Activated CD4-positive, alpha-beta T cell treated with anti-CD3 and anti-CD28 coated beads, Interleukin-2, Interleukin-4, amounts not matched to agents 100 ng/mL and 50 ng/mL, durations not matched to agents 16 hours and 8 hours (primary cell): ENCODE measurements around the gene SCN2B.

ENCODE experiments used
- DNase-seq: peaks from one replicate; pipeline ENCODE4 v3.0.0-alpha.2; 2020; ENCODE audit warnings: low spot score

Gene SCN2B, protein sequence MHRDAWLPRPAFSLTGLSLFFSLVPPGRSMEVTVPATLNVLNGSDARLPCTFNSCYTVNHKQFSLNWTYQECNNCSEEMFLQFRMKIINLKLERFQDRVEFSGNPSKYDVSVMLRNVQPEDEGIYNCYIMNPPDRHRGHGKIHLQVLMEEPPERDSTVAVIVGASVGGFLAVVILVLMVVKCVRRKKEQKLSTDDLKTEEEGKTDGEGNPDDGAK

DNA sequence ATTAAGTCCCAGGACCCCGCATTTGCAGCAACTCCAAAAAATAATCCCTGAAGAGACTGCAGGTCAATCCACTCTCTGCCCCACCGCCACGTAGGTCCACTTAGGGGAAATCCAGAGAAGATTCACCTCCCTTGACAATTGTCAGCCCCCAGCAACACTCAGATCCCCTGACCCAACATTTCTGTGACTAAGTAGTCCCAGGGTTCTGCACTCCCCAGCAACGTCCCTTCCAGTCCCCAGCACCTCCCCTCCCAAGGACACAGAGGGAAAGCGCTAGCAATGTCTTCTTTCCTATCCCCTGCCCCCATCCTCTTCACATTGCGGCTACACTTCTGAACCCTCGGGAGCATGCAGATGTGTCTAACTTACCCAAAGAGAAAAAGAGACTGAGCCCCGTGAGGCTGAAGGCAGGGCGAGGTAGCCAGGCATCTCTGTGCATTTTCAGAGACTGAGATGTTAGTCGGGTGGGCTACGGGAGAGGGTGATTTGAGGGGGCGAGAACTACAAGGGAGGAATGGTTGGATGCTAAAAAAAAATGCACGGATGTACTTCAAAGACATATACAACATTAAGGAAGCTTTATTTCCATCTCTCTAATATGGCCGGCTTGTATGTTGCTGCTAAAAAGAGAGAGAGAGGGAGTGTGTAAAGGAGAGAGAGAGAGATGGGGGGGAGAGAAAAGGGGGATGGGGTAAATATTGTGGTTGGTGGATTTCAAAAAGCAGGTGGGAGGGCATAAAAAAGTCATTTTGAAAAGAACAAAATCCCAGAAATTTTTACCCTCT, at the start of gene SCN2B:
Gene SCN2B (minus strand): TSS at position 647 of the 785 bp plus-strand sequence. CDS start 208 bp downstream, at position 439.
- DNase-seq: no peak

DNA sequence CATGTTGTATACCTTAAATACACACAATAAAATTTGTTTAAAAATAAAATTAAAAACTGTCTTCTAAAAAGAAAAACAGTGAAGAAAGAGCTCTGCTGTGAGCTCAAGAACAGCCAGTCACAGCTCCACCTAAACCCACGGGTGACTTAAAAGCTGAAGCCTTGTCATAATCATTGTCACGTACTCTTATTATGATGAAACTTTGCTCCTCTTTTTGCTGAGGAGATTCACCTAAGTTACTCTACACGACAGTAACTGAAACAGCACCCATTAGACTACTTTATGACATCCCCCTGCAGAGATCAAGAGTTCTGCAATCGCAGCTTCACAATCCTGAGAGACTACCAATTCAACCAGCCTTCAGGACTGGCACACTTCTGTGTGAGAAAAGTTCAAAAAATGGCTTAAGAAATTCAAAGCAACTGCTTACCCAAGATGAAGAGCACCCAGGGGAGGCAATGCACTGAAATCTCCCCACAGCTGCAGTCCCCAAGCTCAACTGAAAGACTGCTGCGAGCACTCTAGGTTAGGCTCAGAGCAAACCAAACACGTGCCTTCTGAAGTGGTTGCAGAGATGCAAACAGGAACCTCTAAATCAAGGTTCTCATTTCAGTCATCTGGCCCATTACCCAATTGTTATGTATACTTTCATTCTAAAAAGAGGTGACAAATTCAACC, 48.2 kb upstream of the SCN2B start, which contains the start of gene JAML:
Gene JAML (minus strand): TSS at position 501 of the 678 bp plus-strand sequence. CDS start 10,145 bp downstream, outside the sequence.
- peak; percentile 88 for DNase-seq

DNA sequence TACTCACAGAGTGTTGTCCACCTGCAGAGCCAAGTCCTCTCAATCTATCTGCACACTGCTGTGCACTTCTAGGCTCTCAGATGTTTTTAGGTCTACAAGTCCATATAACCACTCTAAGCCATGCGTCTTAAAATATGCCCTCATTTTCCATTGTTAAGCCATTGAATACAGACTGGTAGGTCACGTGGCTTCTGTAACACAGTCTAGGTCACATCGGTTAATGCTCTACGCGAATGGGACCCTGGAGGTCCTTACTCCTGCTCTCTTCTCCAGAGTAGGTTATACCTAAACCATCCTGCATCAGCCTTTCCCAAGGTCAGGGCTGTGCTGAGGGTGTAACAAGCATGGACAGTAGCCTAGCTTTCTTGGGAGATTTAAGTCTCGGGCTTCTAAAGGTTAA, 47.6 kb upstream of the SCN2B start:
- DNase-seq: peak; percentile 65

DNA sequence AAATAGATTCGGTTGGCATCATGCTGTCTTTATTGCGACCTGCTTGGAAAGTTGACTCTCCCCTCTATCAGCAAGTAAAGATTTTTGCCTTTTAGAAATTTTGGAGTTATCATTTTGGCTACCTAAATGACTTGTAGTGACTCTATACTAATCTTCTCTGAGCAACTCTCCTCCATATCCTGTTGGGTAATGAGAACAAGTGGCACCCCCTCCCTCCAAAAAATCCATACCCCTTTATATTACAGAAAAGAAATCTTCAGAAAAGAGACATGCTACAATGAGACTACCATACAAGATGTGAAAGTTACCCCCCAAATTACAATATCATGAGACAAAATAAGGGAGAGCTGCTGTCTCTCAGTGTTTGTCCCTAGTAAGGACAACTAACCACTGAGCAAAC, 47.1 kb upstream of the SCN2B start:
- DNase-seq: peak; percentile 54

DNA sequence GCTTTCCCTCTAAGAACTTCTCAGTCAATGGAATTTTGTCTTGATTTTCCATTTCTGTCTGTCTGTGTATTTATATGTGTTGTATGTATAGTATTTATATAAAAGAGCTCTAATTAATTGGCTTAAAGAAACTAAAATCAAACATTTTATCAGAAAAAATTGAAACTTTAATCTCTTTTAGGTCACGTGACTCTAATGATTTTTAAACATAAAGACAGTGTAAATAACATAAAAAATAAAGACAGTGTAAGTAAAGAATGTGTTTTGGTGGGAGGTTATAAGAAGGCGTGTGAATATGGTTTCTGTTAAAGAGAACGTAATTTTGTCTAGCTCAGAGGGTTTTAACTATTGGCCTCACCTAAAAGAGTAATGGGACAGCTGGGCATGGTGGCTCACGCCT, 46.0 kb upstream of the SCN2B start:
- DNase-seq: no peak

DNA sequence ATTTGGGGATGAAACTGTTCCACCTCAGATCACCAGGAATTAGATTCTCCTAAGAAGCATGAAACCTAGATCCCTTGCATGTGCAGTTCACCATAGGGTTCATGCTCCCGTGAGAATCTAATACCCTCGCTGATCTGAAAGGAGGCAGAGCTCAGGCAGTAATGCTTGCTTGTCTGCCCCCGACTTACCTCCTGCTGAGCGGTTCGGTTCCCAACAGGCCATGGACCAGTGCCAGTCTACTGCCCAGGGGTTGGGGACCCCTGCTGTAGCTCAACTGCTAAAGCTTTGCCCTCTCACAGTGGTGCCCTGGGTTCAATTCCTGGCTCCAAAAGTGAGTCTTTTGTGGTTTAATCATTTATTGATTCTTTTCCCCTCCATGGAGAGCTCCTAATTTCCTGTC, 45.0 kb upstream of the SCN2B start:
- DNase-seq: no peak

DNA sequence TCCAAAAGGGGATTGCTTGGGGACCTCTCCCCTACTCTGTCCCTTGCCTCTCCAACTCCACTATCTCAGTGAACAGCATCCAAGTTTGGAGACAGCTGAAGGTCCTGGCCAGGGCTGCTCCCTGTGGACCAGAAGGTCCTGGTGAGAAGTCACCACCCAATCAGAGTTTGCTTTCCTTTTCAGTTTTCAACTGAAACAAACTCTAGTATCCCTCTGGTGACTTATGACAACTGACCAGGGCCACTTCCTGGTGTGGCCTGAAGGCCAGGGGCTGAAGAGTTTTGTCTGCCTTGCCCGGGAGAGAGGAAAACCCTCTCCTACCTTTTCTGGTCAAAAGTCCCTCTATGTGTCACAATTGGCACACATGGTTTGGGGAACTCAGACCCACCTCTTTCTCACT, 43.3 kb upstream of the SCN2B start:
- DNase-seq: no peak

DNA sequence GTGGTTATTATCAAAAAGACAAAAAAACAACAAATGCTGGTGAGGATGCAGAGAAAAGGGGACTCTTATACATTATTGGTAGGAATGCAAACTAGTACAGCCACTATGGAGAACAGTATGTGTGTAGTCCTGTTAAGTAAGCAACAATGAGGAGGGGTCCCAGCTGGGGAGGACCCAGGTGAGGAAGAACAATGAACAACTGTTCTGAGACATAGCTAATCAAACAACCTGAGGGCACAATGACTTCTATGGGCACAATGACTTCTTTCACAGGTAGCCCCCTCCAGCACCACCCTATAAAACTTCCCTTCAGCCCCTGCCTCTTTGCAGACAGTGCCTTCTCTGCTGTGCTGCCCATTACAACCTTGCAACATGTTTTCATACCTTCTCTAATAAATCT, 42.8 kb upstream of the SCN2B start:
- no peak for DNase-seq

DNA sequence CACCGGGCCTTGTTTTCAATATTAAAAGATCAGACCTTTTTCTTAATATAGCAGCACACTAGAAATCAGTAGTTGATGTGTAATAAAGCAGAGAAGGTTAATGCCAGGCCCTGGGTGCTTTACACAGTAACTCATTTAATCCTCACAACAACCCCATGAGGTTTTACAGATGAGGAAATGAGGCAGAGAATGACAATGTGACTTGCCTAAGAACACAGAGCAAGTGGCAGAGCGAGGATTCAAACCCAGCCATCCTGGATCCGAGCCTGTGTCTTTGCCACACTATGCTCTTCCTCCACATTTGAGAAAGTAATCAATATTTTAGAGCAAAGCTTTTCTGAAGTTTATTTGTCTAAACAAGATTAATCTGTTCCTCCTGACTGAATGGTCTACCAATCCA, 41.1 kb upstream of the SCN2B start:
- peak; percentile 76 for DNase-seq

DNA sequence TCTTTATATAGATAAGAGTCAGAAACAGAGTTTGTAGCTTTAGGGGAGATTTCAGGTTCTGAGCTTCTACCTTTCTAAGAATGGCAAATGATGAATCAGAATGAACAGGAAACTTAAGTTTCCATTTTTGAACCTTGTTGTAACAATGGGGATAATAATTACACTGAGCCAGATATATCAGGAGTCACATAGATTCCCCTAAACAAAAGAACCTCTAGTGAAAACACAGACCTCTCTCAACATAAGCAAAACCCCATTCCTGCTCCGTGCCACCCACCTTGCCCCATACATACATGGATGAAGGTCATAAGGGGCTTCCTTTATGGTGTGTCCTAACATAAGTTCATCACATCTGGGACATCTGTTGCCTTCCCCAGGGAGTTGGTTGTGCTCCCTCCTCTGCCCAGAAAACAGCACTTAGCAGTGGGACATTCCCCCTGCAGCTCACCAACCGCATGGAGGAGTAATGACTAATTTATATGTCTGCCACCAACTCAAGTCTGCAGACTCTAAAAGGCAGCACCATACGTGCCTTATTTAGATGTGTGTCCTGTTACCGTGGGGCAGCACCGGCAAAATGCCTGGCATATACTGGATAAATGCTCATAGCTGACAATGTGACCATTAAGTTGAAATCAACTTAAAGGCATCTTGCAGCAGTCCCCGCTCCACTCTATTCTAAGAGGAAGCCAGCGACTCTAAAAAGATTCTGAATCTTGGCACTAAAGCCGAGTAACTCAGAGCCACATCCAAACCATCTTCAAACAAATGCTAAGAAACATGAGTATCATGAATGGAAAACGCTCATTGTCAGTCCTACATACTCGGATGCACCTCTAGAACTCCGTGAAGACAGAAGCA, 40.4 kb upstream of the SCN2B start:
- DNase-seq: peak; percentile 78

DNA sequence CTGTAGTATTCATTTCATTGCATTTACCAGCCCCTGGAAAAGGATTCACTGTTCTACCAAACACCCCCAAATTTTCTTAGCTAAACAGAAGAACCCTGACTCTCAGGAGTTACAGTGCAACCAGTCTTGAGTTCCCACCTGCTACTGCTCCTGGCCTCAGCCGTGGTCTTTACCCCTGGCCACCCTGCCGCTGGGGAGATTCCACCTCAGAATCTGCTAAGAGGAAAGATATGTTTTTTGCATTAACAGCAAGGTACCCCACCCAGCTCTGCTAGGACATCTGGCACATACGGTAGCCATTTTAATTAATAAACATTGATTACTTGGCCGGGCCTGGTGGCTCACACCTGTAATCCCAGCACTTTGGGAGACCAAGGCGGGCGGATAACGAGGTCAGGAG, 39.3 kb upstream of the SCN2B start:
- DNase-seq: no peak

DNA sequence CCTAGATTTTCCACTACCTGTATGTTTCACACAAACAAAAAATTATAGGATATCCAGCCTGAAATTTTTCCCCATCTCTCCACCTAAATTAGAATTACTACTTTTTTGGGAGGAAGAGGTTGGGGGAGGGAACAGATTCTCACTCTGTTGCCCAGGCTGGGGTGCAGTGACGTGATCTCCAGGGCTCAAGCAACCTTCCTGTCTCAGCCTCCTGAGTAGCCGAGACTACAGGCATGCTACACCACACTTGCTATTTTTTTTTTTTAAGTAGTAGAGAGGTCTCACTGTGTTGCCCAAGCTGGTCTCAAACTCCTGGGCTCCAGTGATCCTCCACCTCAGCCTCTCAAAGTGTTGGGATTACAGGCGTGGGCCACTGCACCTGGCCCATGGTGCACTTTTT, 38.8 kb upstream of the SCN2B start:
- DNase-seq: no peak

DNA sequence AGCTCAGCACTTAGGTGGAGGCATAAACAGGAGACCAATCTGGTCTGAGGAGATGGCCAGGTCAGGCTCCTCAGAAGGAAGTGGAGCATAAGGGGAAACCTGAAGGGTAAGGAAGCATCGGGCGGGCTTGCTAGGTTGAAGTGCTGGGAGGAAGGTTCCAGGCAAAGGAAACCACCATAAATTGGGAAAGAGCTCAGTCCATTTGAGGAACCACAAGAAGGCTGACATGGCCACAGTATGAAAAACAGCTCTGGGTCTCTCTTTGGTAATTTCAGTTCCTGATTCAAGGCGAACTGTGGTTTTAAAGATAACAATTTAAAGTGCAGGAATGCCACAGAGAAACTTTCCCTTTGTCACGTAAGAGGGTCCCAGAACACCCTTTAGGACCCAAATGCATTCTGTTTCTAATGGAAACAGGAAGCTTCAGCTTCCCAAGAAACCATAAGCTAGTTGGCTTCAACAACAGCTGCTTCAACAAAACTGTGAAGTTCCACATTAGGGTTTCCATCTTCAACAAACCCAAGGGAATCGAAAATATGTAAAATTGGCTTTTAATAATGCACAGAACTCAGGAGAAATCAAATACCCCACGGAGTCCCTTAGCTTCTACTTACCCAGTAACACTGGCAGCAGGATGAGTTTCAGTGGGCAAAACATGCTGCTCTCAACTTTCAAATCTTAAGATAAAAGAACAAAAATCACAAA, 37.9 kb upstream of the SCN2B start:
- DNase-seq: no peak

DNA sequence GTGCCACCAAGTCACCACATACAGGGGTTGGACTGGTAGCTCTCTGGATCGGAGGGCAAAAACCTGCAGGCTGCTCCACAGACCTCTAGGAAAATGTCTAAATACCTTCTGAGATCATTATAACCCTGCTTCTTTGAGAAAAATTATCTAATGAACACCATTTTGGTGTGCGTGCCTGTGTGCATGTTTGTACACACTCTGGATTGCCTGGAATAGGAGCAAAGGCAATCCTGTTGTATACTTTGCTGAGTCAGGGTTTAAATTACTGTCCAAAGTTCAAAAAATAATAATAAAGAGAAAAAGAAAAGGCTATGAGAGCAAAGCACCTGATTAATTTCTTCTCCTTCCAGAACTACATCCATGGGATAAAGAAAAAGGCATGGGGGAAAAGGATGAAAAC, 37.3 kb upstream of the SCN2B start:
- no peak for DNase-seq

DNA sequence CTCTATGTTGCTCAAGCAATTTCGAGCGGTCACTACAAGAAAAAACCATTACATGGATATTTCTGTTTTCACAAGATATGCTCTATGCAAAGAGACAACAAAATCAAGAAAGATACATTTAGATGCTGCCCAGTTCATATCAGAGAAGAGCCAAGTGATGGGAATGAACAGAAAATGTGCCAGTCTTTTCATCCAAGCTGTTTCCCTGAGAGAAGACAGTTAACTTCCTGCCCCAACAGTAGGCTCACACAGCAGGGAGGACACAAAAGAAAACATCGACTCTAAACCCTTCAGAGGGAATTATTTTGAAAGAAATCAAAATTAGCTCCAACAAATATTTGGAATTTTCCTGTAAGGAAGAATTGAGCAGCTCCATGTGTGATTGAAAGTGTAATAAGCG, 36.8 kb upstream of the SCN2B start:
- no peak for DNase-seq

DNA sequence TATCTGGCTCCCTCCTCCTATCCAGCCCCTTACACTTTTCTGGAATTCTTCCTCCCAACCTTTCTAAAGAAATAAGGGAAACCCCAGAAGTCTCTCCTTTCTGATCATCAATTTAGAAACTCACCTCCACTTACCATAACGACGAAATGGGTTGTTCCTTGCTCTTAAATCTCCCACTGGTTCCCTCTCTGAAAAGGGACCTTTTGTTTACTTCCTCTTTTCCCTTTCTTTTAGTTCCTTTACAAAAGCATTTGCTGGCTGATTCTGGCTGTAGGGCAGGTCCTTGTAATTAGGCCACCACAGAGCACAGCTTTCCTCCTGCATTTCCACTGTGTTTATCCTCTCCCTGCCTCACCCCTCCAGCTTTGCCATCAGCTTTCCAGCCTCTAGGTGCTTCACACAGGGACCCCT, 36.3 kb upstream of the SCN2B start:
- DNase-seq: no peak

DNA sequence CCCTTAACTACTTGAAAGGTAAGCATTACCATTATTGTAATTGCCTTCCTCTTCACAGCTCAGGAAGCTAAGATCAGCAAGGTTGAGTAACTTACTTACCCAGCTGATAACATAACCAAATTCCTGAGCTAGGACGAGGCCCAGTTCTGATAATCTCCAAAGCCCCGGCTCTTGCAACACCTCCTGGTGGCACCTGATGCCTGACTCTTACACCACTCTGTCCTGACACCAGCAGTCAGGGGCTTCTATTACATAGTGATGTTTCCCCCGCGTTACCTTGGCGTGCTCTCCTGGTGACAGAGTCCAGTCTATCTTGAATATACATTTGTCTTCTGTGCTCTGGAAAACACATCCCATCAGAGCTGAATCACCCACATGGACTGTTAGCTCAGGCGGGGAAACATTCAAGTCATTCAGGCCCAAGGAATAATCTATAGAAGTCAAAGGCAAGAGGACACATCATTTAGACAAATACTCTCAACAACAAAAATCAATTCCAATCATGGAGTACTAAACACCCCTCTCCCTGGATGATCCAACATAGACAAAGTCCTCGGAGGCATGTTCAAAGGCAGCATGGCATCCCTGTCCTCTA, 35.8 kb upstream of the SCN2B start:
- no peak for DNase-seq

DNA sequence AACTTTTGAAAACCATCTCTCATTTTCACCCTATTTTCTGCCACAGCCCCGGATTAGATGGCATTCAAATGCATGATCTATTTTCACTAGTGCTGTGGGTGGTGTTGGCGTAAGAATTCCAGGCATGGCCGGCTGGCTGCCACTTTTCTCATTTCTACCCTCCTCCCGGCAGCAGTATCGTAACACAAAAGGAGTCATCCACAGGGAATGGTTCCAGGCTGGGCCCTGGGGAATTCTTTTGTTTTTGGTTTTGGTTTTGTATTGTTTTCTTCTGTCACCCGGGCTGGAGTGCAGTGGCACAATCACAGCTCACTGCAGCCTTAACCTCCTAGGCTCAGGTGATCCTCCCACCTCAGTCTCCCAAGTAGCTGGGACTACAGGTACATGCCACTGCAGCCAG, 34.6 kb upstream of the SCN2B start:
- DNase-seq: no peak

DNA sequence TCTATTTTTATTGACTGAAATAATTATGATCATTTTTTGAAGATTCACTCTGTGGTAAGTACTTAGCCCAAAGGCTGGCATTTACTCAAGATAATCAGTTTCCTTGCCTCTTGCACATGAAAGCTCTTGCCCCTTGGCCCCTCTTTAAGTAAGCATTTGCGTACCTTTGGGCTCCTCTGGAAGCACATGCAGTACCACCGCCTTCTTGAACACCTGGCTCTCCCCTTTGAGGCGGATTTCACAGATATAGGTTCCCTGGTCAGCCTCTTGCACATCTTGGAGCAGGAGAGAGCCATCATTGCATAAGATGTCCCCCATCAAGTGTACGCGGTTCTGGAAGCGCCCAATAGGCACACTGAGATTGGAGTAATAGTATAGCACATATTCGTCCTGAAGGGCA, 33.9 kb upstream of the SCN2B start:
- no peak for DNase-seq

DNA sequence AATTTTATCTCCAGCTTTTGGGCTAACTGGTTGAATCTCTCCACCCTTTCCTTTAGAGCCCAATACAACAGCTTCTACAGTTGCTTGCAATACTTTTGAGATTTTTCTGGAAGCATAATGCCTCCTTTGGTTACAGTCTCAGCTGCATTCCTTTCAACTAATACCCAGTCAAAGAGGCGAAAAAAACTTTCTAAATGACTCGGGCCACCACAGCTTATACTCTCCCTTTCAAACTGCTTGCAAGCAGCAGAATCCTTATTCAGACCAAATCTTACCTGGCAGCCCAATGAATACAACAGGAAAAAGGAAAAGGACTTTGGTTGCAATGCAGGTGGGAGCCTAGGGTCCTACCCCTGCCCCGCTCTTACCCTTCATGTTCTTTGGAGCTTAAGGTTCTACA, 32.6 kb upstream of the SCN2B start:
- no peak for DNase-seq

DNA sequence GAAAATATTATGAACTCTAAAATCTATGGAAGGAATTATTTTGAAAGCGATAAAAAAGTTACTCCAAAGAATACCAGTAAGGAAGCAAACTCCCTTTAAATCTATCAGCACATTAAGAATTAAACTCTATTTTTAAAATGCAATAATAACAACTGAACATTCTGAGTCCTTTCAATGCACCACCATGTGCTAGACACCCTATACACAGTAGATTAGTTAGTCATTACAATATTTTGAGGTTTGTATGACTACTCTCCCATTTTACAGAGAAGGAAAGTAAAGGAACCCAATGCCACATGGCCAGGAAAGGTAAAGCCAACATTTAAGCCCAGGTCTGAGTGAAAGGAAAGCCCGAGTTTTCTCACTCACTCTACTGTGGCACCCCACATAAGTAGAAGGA, 30.6 kb upstream of the SCN2B start:
- DNase-seq: no peak
